HL-60/S4 treated with phorbol 12-myristate 13-acetate at 8.2 ng/mL for 4 days and 3 days (cell line): ENCODE measurements around the gene SHROOM3.

Experiments used
- in situ Hi-C: fragments of 300-500 bp; cut with MboI; formaldehyde crosslinking; loops from 2 replicates; pipeline ENCODE4 v1.15.0; 2022; ENCODE audit warnings: low sequenced_read_pairs

Gene SHROOM3

GRCh38 chr4:76649086-76649485, 214.1 kb downstream of the SHROOM3 start:
- in situ Hi-C loops: no loop called here

DNA sequence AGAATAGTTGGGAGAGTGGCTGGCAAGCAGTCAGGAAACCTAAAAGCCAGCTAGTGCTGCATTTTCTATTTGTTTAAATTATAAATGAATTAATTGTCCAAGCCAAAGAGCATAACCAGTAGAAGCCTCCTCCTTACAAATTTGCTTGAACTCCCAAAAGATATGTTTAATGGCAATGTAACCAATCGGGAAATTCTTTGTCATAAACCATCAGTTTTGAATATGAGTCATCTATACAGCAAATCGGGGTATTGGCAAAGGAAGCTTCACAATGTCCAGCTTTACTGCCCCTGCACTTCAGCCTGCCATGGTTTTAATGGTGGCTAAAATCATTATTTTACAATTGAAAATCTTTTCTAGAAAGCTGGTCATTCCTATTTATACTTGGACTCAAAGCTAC, 216.6 kb downstream of the SHROOM3 start:
- in situ Hi-C loops: no loop called here

GRCh38 chr4:76652389-76652788, 217.4 kb downstream of the SHROOM3 start:
- in situ Hi-C loops: no loop called here

DNA sequence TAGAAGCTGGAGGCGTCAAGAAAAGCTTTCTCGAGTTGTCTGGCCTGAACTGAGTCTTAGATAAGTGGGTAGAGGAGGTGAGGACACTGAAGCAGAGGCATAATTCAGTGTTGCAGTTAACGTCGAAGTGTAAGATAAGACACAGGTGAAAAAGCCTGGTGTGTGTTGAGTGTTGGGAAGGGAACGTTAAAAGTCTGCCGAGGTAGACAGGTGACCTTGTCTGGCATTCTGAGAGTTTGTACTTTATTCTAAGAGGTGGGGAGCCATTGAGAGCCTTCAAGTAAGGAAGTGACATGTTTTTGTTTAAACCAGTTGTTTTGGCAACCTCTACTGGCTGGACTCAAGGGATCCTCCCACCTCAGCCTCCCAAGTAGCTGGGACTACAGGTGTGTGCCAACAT, 219.1 kb downstream of the SHROOM3 start:
- in situ Hi-C loops: no loop called here

DNA sequence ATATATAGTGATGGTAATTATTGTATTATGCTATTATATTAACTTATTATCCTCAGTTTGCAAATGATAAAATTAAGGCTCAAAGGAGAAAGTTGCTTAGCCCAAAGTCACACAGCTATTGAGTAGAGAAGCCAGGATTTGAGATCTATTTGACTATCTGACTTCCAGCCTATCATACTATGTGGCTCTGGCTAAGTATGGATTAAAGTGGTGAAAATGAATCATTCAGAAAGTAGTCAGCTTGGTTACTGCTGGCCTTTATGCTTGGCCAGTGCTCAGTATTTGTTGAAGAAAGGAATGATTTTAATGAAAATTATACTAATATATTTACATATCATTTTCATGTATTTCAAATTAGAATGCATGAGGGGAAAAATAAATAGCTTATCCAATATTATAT, 219.8 kb downstream of the SHROOM3 start:
- in situ Hi-C loops: no loop called here

DNA sequence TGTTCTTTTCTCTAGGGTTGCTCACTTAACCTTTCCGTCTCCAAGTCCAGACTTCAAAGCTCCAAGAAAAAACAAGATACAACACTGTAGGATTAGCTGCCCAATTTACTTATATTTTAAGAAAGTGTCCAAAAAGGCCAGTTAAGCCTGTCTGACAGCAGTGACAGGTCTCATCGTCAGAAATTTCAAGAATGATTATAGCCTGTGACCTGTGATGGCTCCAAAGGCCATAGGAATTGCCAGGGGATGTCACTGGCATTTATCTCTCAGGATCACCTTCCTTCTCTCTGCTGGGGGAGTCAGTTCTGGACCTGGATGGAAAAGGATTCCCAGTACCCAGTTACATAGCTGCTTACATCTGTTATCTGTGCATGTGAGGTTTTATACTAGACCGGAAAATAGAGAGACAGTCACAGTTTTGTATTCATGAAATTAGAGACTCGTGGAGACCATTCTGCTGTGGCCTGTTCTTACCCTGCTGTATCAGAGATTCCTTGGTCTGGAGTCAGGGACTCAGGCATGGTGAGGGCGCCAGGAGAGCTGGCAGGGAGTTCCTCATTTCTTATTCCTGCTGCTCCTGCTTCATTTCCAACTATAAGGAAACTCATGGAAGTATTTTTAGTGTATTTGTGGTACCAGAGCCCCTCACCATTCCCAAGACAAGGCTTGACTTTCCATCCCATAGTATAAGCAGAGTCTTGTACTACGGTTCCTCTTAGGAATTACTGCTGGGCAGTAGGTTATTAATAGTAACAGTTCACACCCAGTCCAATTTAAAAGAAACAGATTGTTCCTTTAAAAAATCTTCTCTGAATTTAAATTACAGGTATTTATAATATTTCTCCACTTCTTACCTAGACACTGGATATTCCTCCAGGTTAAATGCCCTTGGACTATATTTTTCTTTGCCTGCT, 220.8 kb downstream of the SHROOM3 start:
- in situ Hi-C loops: no loop called here

DNA sequence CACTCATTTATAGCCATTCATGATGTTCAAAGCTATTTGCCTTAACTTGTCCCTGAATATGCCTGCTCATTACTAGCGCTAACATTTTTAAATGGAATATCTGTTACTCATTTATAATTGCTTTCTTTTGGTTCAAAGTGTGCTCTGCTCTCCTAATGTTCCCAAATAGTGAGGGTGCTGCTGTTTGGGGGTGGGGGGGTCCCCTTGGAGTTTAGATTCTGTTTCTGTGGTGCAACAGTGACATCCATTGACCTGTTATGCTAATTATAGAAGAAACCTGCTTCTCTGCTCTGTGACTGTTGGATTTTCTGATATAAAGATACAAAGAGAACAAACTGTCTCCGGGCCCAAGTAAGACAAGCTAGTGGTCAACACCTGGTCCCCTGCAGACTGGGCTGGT, 222.4 kb downstream of the SHROOM3 start:
- in situ Hi-C loops: no loop called here

- in situ Hi-C loops: no loop called here
These were observed 223.4 kb downstream of the SHROOM3 start for GRCh38 chr4:76658231-76659102.

DNA sequence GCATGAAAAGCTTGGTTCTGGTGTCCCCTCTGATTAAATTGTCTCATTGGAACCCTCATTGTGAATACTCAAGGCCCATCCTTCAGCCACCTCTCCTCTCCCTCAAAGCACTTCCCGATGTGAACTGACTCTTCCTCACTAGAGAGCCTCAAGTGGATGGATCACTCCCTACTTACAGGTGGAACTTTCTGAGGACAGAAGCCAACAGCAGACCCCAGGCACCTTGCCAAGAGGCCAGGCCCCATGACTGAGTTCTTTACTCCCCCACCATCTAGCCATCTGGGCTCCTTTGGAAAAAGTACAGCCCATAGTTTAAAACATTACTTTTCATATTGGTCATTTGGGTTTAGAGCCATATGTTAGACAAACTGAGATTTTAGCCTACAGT, 224.1 kb downstream of the SHROOM3 start:
- in situ Hi-C loops: no loop called here

DNA sequence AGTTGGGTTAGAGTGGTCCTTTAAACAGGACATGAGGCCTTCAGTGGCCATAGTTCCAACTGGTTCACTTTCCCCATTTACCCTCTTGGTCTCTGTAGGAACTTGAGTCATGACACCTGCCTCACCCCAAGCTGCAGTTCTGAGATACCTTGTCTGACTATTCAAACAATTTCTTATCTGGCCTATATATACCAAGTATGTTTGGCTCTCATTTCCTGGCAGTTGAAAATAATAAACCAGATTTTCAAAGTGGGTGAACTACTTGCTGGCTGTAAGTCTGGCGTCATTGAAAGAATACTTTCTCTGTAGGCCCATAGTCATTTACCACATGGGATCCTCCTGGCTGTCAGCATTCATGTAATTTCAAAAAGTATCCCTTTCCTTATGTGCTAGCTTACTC, 228.8 kb downstream of the SHROOM3 start:
- in situ Hi-C loops: no loop called here

GRCh38 chr4:76665153-76665552, 230.1 kb downstream of the SHROOM3 start:
- in situ Hi-C loops: no loop called here

DNA sequence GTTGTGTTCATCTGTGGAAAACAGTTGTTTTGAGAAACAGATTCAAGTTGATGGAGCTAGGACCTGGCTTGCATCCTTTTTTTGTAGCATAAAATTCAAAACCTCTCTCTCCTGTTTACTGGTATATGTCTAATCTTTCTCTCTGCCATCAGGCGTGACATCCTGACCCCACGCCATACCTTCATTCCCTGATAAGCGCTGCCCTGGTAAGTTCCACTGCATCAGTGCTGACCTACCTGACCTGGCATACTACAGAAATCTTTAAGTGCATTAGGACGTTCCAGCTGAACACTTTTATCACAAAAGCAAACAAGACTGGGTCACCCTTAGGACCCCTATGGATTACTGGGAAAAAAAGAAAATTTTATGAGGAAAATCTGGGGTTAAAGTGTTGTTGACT, 230.7 kb downstream of the SHROOM3 start:
- in situ Hi-C loops: no loop called here

GRCh38 chr4:76666944-76667532, 232.0 kb downstream of the SHROOM3 start:
- in situ Hi-C loops: no loop called here

DNA sequence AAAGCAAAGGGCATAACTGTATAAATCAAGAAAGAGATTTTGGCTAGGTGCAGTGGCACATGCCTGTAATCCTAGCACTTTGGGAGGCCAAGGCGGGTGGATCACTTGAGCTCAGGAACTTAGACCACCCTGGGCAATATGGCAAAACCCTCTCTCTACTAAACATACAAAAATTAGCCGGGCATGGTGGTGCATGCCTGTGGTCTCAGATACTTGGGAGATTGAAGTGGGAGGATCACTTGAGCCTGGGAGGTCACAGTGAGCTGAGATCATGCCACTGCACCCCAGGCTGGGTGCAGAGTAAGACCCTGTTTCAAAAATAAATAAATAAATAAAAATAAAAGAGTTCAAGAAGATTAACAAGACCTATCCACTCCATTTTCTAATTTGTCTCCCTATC, 235.6 kb downstream of the SHROOM3 start:
- in situ Hi-C loops: no loop called here

DNA sequence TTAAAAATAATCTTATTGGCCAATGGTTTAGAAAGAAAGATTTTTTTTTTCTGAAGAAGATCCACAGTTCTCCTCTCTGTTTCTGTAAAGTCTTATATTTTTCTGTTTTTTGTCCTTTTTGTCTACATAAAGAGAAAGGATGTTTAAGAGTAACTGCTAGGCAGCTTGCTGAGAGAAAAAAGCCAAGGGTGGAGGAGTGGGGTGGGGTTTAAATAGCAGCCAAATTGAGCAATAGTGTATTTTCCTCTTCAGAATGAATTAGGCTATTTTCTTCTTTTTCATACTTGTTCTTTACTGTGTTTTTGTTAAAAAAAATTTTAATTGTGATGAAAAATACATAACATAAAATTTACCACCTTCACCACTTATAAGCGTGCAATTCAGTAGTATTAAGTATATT, 238.3 kb downstream of the SHROOM3 start:
- in situ Hi-C loops: no loop called here

DNA sequence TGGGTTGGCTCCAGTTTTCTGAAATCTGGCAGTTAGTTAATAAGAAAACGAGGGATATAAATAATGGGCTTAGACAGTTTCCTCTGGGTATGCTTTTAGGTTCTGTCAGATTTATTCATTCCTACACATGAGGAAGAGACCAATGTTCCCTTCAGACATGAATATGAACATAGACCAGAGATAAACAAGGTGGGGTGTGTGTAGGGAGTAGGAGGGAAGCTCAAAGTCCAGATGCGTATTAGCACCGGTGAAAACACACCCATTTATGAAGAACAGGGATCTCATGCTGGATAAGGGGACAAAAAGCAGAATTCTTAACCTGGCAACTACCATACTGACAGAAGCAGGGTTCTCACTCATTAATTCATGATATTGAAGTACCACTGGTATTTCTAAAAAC, 240.0 kb downstream of the SHROOM3 start:
- in situ Hi-C loops: no loop called here

DNA sequence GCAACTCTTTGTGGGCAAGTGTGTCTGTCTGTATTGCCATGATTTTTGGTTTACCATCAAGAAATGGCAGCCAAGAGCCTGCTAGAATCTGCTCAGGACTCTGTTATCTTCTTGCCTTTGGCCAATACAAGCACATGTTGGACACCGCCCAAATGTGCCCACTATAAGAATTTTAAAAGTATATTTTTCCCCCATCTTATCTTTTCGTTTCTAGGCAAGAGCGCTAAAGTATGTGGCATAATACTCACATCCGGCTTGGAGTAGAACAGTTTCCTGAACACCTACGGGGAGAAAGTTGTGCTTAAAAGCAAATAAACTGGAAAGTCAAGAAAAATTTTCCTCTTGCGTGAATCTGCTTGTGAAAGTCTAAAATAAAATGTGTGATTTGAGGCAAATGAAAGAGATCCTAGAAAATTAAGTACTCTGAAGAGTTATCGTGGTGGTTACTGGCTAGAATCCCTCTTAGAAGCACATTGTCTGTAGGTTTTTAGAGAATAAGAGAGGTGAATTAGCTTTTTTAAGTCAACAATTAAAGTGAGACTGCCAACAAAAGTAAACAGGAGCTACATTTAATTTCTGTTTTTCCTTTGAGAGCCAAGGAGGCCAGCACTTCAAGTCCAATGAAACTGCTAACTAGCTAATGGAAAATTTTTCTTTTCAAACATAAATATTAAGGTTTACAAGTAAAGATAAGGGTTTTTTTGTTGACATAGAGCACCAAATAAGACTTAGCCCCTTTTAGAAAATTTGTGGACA, 242.7 kb downstream of the SHROOM3 start:
- in situ Hi-C loops: no loop called here

GRCh38 chr4:76679691-76680090, 244.7 kb downstream of the SHROOM3 start:
- in situ Hi-C loops: no loop called here

DNA sequence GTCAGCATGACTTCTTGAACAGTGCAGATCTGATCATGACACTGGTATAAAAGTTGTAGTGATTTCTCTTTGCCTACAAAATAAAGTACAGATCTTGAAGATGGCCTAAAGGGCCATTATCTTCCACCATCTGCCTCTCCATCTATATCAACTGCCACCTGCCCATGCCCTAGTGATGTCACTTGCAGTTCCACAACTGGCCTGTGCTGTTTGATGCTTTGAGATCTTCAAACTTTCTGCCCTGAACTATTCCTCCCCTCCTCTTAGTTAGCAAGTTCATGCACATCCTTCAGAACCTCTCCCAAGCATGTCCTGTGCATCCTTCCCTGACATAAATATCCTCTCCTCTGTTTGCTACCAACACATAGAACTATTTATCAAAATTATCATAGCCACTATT, 245.9 kb downstream of the SHROOM3 start:
- in situ Hi-C loops: no loop called here

GRCh38 chr4:76681996-76682395, 247.0 kb downstream of the SHROOM3 start:
- in situ Hi-C loops: no loop called here

GRCh38 chr4:76683144-76683543, 248.1 kb downstream of the SHROOM3 start:
- in situ Hi-C loops: no loop called here
